BLaER1 (cell line): ENCODE measurements around the gene PRUNE2.

ENCODE experiments used
- H3K27ac ChIP-seq: shearing (Covaris generic); formaldehyde crosslinking; 2 replicates; pipeline ENCODE4 v1.8.1; 2022
- H3K27me3 ChIP-seq: shearing (Covaris generic); formaldehyde crosslinking; 2 replicates; pipeline ENCODE4 v1.8.1; 2022
- H3K36me3 ChIP-seq: shearing (Covaris generic); formaldehyde crosslinking; 2 replicates; pipeline ENCODE4 v1.8.1; 2022
- H3K4me1 ChIP-seq: shearing (Covaris generic); formaldehyde crosslinking; 2 replicates; pipeline ENCODE4 v1.8.1; 2022
- H3K4me2 ChIP-seq: shearing (Covaris generic); formaldehyde crosslinking; 2 replicates; pipeline ENCODE4 v1.8.1; 2022
- H3K4me3 ChIP-seq: shearing (Covaris generic); formaldehyde crosslinking; 2 replicates; pipeline ENCODE4 v1.8.1; 2022
- H3K9ac ChIP-seq: shearing (Covaris generic); formaldehyde crosslinking; 2 replicates; pipeline ENCODE4 v1.8.1; 2022
- H3K9me3 ChIP-seq: shearing (Covaris generic); formaldehyde crosslinking; 2 replicates; pipeline ENCODE4 v1.8.1; 2022
- H4K20me1 ChIP-seq: shearing (Covaris generic); formaldehyde crosslinking; 2 replicates; pipeline ENCODE4 v1.8.1; 2022
- Cebpa-rat ChIP-seq: shearing (Covaris generic); IDR thresholded peaks from 2 replicates; pipeline ENCODE4 v1.8.1; 2022

The PRUNE2 gene

DNA sequence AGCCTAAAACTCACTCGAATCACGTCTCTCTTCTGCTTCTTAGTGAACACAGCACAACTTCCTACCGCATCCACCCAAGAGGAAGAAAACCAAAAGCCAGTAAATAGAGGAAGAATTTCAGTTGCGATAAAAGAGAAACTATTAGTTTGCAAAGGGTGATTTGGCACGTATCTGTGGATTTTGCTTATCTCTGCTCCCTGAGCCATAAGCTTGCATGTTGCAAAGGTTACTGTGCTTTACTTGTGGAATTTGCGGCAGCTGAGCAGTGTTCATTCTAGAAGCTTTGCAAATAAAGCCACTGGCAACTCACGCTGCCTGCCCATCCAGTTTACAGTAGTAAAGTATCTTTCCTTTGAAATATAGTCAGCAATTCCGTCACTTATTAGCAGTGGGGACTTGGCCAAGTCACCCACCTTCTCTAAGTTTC lies 290.7 kb downstream of the PRUNE2 start:
- Histone ChIP-seq H3K9ac (no peak overlapping the region), H3K4me2 (peak overlapping the region; percentile 58), H3K4me1 (peaks cover 9% of the 10 kb centered on the region), H3K4me3 (no peak overlapping the region), H3K27me3 (no peaks in the 10 kb centered on the region), H3K36me3 (no peaks in the 10 kb centered on the region), H4K20me1 (no peaks in the 10 kb centered on the region), H3K27ac (no peak overlapping the region), H3K9me3 (no peaks in the 10 kb centered on the region)
- no peak for TF ChIP-seq Cebpa-rat

GRCh38 chr9:76613974-76614373 lies 291.9 kb downstream of the PRUNE2 start:
- H3K9ac ChIP-seq, result no peak overlapping the region
- no peak overlapping the region for H3K4me3 ChIP-seq
- TF ChIP-seq Cebpa-rat, result no peak
- H4K20me1 ChIP-seq, result no peaks in the 10 kb centered on the region
- H3K27ac ChIP-seq, result no peak overlapping the region
- H3K9me3 ChIP-seq, result no peaks in the 10 kb centered on the region
- no peak overlapping the region for H3K4me2 ChIP-seq
- H3K36me3 ChIP-seq, result no peaks in the 10 kb centered on the region
- no peaks in the 10 kb centered on the region for H3K27me3 ChIP-seq
- H3K4me1 ChIP-seq, result peaks cover 8% of the 10 kb centered on the region

- TF ChIP-seq Cebpa-rat, result no peak
- Histone ChIP-seq H3K27me3 (no peaks in the 10 kb centered on the region), H3K9ac (no peak overlapping the region)
These were observed 292.6 kb downstream of the PRUNE2 start for GRCh38 chr9:76613150-76613781.

DNA sequence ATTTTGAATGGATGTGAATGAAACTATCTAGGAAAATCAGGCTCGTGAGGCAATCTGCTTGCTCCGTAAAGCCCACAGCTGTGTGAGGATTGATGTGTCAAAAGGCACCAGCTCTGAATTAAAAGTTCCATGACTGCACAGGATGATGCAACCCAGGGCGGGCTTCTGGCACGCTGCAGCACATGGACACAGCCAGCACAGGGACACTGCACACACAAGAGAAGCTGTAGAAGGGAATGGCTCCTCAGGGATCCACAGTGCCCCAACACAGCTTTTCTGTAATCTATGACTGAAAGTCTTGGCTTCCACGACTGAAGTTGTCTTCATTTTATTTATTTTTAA lies 295.9 kb downstream of the PRUNE2 start:
- H3K4me1 ChIP-seq, result peaks cover 2% of the 10 kb centered on the region
- no peak overlapping the region for H3K27ac ChIP-seq
- no peaks in the 10 kb centered on the region for H4K20me1 ChIP-seq
- no peak overlapping the region for H3K9ac ChIP-seq
- no peak overlapping the region for H3K4me3 ChIP-seq
- H3K27me3 ChIP-seq, result no peaks in the 10 kb centered on the region
- no peak for TF ChIP-seq Cebpa-rat
- no peak overlapping the region for H3K4me2 ChIP-seq
- no peaks in the 10 kb centered on the region for H3K36me3 ChIP-seq
- H3K9me3 ChIP-seq, result no peaks in the 10 kb centered on the region

More at GRCh38 chr9:76613150-76613781, 292.6 kb downstream of the PRUNE2 start:
- no peak overlapping the region for H3K4me3 ChIP-seq
- H3K4me1 ChIP-seq, result peaks cover 8% of the 10 kb centered on the region
- H3K9me3 ChIP-seq, result no peaks in the 10 kb centered on the region
- H3K27ac ChIP-seq, result no peak overlapping the region
- no peaks in the 10 kb centered on the region for H3K36me3 ChIP-seq
- H4K20me1 ChIP-seq, result no peaks in the 10 kb centered on the region
- no peak overlapping the region for H3K4me2 ChIP-seq

DNA sequence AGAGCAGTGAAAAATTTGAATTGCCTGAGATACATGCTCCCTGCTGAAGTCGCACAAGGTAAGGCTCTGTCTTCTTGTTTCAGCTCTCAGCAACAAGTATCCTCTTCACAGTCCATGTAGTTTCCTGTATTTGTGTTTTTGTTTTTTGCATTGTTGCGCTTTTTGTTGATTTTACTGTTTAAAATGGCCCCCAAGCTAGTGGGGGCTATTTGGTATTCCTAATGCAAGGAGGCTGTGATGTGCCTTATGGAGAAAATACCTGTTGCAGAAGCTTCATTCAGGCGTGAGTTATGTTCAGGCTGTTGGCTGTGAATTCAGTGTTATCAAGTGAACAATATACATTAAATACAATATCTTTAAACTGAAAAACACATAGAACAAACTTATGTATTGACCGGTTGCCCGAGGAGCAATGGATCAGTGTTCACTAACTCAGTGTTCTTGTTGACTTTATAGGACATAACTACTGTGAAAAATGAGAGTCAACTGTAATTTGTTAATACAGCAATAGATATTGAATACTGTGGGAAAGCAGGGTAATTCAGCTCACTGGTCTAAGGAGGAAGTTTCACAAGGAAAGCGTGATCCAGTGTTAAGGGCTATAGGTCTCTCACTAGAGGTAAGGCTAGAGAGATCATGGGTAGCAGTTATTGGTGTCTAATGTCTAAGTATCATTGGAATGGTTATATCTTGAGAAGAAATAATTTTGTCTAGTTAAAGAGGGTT lies 296.5 kb downstream of the PRUNE2 start:
- H3K4me3 ChIP-seq, result no peak overlapping the region
- H3K4me1 ChIP-seq, result no peaks in the 10 kb centered on the region
- no peak overlapping the region for H3K27ac ChIP-seq
- no peaks in the 10 kb centered on the region for H4K20me1 ChIP-seq
- H3K27me3 ChIP-seq, result no peaks in the 10 kb centered on the region
- H3K9me3 ChIP-seq, result no peaks in the 10 kb centered on the region
- no peak overlapping the region for H3K9ac ChIP-seq
- TF ChIP-seq Cebpa-rat, result no peak
- no peak overlapping the region for H3K4me2 ChIP-seq
- no peaks in the 10 kb centered on the region for H3K36me3 ChIP-seq

GRCh38 chr9:76608575-76609273 lies 297.2 kb downstream of the PRUNE2 start:
- Histone ChIP-seq H3K9me3 (no peaks in the 10 kb centered on the region), H3K4me2 (no peak overlapping the region), H3K4me3 (no peak overlapping the region), H3K27me3 (no peaks in the 10 kb centered on the region), H3K4me1 (no peaks in the 10 kb centered on the region), H4K20me1 (no peaks in the 10 kb centered on the region), H3K27ac (no peak overlapping the region), H3K9ac (no peak overlapping the region), H3K36me3 (no peaks in the 10 kb centered on the region)
- no peak for TF ChIP-seq Cebpa-rat

GRCh38 chr9:76607730-76608436 lies 298.0 kb downstream of the PRUNE2 start:
- Histone ChIP-seq H3K36me3 (no peaks in the 10 kb centered on the region), H4K20me1 (no peaks in the 10 kb centered on the region), H3K27me3 (no peaks in the 10 kb centered on the region), H3K27ac (no peak overlapping the region), H3K9ac (no peak overlapping the region), H3K4me2 (no peak overlapping the region), H3K9me3 (no peaks in the 10 kb centered on the region), H3K4me1 (no peaks in the 10 kb centered on the region), H3K4me3 (no peak overlapping the region)
- no peak for TF ChIP-seq Cebpa-rat

DNA sequence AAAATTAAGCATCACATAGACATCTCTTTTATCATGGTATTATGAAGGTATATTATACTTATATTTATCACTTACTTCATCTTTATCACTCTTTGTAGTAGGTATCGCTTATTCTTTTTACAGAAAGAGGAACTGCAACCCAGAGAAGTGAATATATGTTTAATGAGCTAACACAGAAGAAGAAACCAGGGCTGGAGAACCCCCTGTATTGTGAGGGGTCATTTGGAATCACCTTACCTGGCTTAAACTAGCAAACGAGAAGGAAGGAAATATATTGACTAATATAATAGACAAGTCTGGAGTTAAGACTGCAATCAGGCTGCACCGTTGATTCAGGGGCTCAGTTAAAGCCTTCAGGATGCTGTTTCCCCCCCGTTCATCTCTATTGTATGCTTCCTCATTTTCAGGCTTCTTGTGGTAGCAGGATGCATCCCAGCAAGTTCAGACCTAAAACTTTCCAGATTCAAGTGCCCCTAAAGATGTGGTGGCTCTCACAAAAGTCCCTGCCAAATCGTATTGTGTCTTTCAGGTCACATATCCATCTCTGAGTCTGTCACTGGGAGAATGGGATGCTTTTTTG lies 300.5 kb downstream of the PRUNE2 start:
- Histone ChIP-seq H4K20me1 (no peaks in the 10 kb centered on the region), H3K4me3 (no peak overlapping the region), H3K9ac (no peak overlapping the region), H3K36me3 (no peaks in the 10 kb centered on the region), H3K4me1 (no peaks in the 10 kb centered on the region), H3K27ac (no peak overlapping the region), H3K27me3 (no peaks in the 10 kb centered on the region), H3K9me3 (no peaks in the 10 kb centered on the region), H3K4me2 (no peak overlapping the region)
- TF ChIP-seq Cebpa-rat, result no peak

- no peaks in the 10 kb centered on the region for H3K27me3 ChIP-seq
These were observed 301.9 kb downstream of the PRUNE2 start for GRCh38 chr9:76603931-76604570.

More at GRCh38 chr9:76603931-76604570, 301.9 kb downstream of the PRUNE2 start:
- H3K4me3 ChIP-seq, result no peak overlapping the region
- H3K9ac ChIP-seq, result no peak overlapping the region
- H3K9me3 ChIP-seq, result no peaks in the 10 kb centered on the region
- H3K4me2 ChIP-seq, result no peak overlapping the region
- TF ChIP-seq Cebpa-rat, result no peak
- H3K36me3 ChIP-seq, result no peaks in the 10 kb centered on the region
- no peak overlapping the region for H3K27ac ChIP-seq
- no peaks in the 10 kb centered on the region for H4K20me1 ChIP-seq
- H3K4me1 ChIP-seq, result peaks cover 2% of the 10 kb centered on the region; the same call in 1 of the 2 replicates
